ENCODE measurements around the gene CCNY.

DNA sequence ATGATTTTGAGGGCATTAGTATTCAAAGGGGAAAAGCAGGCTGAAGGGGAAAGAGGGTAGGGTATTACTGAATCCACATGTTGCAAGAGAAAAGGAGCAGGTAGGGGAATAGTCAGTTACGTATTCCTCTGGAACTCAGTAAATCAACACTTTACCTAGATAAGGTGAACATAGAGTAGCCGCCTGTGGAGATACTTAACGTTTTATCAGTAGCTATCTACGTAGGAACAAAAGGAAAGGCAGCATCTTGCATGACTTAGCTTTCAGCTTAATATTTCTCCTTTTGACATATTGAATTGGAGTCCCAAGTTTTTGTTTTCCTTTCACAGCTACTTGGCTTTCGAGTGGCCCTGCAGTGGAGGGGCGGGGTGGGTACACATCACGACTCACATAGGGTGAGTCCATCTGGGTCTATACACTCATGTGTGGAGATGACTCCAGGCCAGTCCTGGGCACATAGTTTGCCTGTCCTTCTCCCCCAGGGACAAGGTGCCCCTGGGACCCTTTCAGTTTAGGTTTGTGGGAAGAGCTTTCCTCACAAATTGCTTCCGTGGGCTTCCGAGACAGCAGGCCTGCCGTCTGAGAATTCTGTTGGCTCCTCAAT lies 48.1 kb downstream of the CCNY start:
- TF ChIP-seq, protein P1, sequence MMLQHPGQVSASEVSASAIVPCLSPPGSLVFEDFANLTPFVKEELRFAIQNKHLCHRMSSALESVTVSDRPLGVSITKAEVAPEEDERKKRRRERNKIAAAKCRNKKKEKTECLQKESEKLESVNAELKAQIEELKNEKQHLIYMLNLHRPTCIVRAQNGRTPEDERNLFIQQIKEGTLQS (CRISPR knock-in tag; conservative IDR thresholded peaks at IDR 0.05) = no peak
- TF ChIP-seq ATF6 (CRISPR knock-in tag; IDR thresholded peaks at IDR 0.05) = no peak
- no peak for TF ChIP-seq USF2 (CRISPR knock-in tag; IDR thresholded peaks at IDR 0.05)
- TF ChIP-seq, protein P2, sequence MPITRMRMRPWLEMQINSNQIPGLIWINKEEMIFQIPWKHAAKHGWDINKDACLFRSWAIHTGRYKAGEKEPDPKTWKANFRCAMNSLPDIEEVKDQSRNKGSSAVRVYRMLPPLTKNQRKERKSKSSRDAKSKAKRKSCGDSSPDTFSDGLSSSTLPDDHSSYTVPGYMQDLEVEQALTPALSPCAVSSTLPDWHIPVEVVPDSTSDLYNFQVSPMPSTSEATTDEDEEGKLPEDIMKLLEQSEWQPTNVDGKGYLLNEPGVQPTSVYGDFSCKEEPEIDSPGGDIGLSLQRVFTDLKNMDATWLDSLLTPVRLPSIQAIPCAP (CRISPR knock-in tag; IDR thresholded peaks at IDR 0.05) = no peak
- TF ChIP-seq, protein P3, sequence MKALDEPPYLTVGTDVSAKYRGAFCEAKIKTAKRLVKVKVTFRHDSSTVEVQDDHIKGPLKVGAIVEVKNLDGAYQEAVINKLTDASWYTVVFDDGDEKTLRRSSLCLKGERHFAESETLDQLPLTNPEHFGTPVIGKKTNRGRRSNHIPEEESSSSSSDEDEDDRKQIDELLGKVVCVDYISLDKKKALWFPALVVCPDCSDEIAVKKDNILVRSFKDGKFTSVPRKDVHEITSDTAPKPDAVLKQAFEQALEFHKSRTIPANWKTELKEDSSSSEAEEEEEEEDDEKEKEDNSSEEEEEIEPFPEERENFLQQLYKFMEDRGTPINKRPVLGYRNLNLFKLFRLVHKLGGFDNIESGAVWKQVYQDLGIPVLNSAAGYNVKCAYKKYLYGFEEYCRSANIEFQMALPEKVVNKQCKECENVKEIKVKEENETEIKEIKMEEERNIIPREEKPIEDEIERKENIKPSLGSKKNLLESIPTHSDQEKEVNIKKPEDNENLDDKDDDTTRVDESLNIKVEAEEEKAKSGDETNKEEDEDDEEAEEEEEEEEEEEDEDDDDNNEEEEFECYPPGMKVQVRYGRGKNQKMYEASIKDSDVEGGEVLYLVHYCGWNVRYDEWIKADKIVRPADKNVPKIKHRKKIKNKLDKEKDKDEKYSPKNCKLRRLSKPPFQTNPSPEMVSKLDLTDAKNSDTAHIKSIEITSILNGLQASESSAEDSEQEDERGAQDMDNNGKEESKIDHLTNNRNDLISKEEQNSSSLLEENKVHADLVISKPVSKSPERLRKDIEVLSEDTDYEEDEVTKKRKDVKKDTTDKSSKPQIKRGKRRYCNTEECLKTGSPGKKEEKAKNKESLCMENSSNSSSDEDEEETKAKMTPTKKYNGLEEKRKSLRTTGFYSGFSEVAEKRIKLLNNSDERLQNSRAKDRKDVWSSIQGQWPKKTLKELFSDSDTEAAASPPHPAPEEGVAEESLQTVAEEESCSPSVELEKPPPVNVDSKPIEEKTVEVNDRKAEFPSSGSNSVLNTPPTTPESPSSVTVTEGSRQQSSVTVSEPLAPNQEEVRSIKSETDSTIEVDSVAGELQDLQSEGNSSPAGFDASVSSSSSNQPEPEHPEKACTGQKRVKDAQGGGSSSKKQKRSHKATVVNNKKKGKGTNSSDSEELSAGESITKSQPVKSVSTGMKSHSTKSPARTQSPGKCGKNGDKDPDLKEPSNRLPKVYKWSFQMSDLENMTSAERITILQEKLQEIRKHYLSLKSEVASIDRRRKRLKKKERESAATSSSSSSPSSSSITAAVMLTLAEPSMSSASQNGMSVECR (CRISPR knock-in tag; IDR thresholded peaks at IDR 0.05; ENCODE audit: borderline replicate concordance) = no peak
- TF ChIP-seq JUN (CRISPR knock-in tag; IDR thresholded peaks at IDR 0.05) = no peak
- TF ChIP-seq, protein P4, sequence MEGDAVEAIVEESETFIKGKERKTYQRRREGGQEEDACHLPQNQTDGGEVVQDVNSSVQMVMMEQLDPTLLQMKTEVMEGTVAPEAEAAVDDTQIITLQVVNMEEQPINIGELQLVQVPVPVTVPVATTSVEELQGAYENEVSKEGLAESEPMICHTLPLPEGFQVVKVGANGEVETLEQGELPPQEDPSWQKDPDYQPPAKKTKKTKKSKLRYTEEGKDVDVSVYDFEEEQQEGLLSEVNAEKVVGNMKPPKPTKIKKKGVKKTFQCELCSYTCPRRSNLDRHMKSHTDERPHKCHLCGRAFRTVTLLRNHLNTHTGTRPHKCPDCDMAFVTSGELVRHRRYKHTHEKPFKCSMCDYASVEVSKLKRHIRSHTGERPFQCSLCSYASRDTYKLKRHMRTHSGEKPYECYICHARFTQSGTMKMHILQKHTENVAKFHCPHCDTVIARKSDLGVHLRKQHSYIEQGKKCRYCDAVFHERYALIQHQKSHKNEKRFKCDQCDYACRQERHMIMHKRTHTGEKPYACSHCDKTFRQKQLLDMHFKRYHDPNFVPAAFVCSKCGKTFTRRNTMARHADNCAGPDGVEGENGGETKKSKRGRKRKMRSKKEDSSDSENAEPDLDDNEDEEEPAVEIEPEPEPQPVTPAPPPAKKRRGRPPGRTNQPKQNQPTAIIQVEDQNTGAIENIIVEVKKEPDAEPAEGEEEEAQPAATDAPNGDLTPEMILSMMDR (IDR thresholded peaks at IDR 0.05) = no peak
- TF ChIP-seq, protein P5, sequence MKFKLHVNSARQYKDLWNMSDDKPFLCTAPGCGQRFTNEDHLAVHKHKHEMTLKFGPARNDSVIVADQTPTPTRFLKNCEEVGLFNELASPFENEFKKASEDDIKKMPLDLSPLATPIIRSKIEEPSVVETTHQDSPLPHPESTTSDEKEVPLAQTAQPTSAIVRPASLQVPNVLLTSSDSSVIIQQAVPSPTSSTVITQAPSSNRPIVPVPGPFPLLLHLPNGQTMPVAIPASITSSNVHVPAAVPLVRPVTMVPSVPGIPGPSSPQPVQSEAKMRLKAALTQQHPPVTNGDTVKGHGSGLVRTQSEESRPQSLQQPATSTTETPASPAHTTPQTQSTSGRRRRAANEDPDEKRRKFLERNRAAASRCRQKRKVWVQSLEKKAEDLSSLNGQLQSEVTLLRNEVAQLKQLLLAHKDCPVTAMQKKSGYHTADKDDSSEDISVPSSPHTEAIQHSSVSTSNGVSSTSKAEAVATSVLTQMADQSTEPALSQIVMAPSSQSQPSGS (CRISPR knock-in tag; IDR thresholded peaks at IDR 0.05; ENCODE audit: borderline replicate concordance, low read depth) = no peak
- TF ChIP-seq, protein P6, sequence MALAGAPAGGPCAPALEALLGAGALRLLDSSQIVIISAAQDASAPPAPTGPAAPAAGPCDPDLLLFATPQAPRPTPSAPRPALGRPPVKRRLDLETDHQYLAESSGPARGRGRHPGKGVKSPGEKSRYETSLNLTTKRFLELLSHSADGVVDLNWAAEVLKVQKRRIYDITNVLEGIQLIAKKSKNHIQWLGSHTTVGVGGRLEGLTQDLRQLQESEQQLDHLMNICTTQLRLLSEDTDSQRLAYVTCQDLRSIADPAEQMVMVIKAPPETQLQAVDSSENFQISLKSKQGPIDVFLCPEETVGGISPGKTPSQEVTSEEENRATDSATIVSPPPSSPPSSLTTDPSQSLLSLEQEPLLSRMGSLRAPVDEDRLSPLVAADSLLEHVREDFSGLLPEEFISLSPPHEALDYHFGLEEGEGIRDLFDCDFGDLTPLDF (CRISPR knock-in tag; IDR thresholded peaks at IDR 0.05) = no peak

Data from WTC11 (cell line).